Psoas muscle (tissue), 8 donors: Measurements from ENCODE around the gene ATXN10. TPM values are rescaled to one million over a fixed set of nuclear protein-coding genes. Genes with fewer than 3 reads are reported as not detected.
"Not testable (repeated sequence)": the region's sequence is repeated elsewhere in the genome, so short reads cannot be mapped to it uniquely, and the experiment has no call there.

Experiments
- ATAC-seq, 4 donors: fragments of 200-7000 bp; cut with Tn5 transposase; one replicate each; pipeline ENCODE4 v1.9.1; 2020; ENCODE audit warnings: moderate library complexity in 3 of 4, mild to moderate bottlenecking in 2 of 4
- DNase-seq, 2 donors: peaks; one replicate each; pipeline ENCODE4 v3.0.0-alpha.2; 2020
- H3K27ac ChIP-seq: fragments of 200-600 bp; one replicate; pipeline ENCODE4 v1.8.0; 2022
- H3K27me3 ChIP-seq, 3 donors: fragments of 200-600 bp in 1 of 3; one replicate each; pipeline versions ENCODE4 v1.6.1 to v1.8.0; 2013 to 2022; ENCODE audit warnings: low read length in 2 of 3, mild to moderate bottlenecking in 2 of 3, moderate library complexity in 1 of 3; ENCODE audit not compliant: insufficient read depth in 3 of 3
- H3K36me3 ChIP-seq, 2 donors: fragments of 200-600 bp in 1 of 2; one replicate each; pipeline versions ENCODE4 v1.6.1 to v1.8.0; 2013 to 2022; ENCODE audit warnings: low read depth in 1 of 2, mild to moderate bottlenecking in 1 of 2, moderate library complexity in 1 of 2; ENCODE audit not compliant: insufficient read depth in 1 of 2
- H3K4me1 ChIP-seq: fragments of 200-600 bp; one replicate; pipeline ENCODE4 v1.8.0; 2022
- H3K4me3 ChIP-seq: fragments of 200-600 bp; one replicate; pipeline ENCODE4 v1.8.0; 2022; ENCODE audit warnings: mild to moderate bottlenecking
- H3K9me3 ChIP-seq: fragments of 200-600 bp; one replicate; pipeline ENCODE4 v1.8.0; 2022
- CTCF ChIP-seq: fragments of 200-600 bp; IDR thresholded peaks from one replicate; pipeline ENCODE4 v1.8.0; 2022; ENCODE audit warnings: antibody characterized with exemption
- WGBS, 3 donors: extraction: QIAGEN DNeasy Blood & Tissue Kit; methylation state at CpG; one replicate each; pipeline versions ENCODE4 v1.1.6 to v1.1.7; 2013; 5-methylcytosine and 5-hydroxymethylcytosine counted together
- intact Hi-C, 2 donors: fragments of 100-400 bp; cut with DNase I; formaldehyde crosslinking; loops; one replicate each; pipeline versions ENCODE4 v1.11.0 to v1.14.2; 2022
- long read RNA-seq, 2 donors: library from polyadenylated mRNA; unstranded; transcript quantifications; one replicate each; pipeline ENCODE4 v2.0.0, GENCODE V29; 2021
- polyA plus RNA-seq, 3 donors: library from polyadenylated mRNA; stranded (reverse); fragments of 200-250 nt; gene quantifications; one replicate each; pipeline ENCODE4 v1.2.3, GENCODE V29; 2013
- total RNA-seq, 4 donors: library from RNA; stranded (reverse); fragmentation: NEBNext Ultra II Directional in 2 of 4; extraction: Animal tissue kit (Norgen Biotek cat#: 25700) in 2 of 4; gene quantifications; one replicate each; pipeline versions ENCODE4 v1.2.1 to v1.2.4, GENCODE V29; 2021 to 2023
- donor health status: healthy with polysubstance abuse.
- donor health status: DM: no; HTN: no; CAD: no; lungs with moderate emphysema.
- donor health status: Bipolar disorder and iron deficiency.
- donor health status: healthy.
- donor health status: DM: yes; HTN: yes; CAD: no.
- donor health status: DM: no; HTN: no; CAD: no.
- donor health status: DM: no; HTN: no; CAD: no.
- donor health status: DM: yes; HTN: yes; CAD: no.

Gene ATXN10
- 100 to 1,000 TPM in 3 of 4 donors, 10 to 100 TPM in 1; 79.9 to 173 (median 137) TPM for total RNA-seq
- polyA plus RNA-seq: 100 to 1,000 TPM in 1 of 3 donors, 10 to 100 TPM in 2; 57.7 to 115 (median 59.4) TPM
- long read RNA-seq, donor 1, transcript ATXN10-201 (12 exons, 3,329 nt): major isoform, 93 of 105 reads
- long read RNA-seq, donor 1, partial matches to known transcripts: 4 of 105 reads
- long read RNA-seq, donor 1, other reads (novel, unspliced or antisense): 7 of 105 reads
- long read RNA-seq, donor 2, transcript ATXN10-201 (12 exons, 3,329 nt): major isoform, 135 of 158 reads
- long read RNA-seq, donor 2, transcript ATXN10-202 (11 exons, 3,135 nt): minor isoform, 5 of 158 reads
- long read RNA-seq, donor 2, partial matches to known transcripts: 2 of 158 reads
- long read RNA-seq, donor 2, other reads (novel, unspliced or antisense): 16 of 158 reads

GRCh38 chr22:45671783-45672563 lies at the start of gene ATXN10:
Gene ATXN10, plus strand, starts transcription at chr22:45671834. Its CDS starts 230 bp downstream, at chr22:45672064.
- Histone ChIP-seq H3K36me3 (no peaks in the 10 kb centered on the region), H3K4me3 (peak within 1 kb of the TSS; percentile 89), H3K9me3 (no peaks in the 10 kb centered on the region), H3K27ac (peak within 1 kb of the TSS; percentile 82), H3K4me1 (peaks cover 28% of the 10 kb centered on the region), H3K27me3 (no peaks in the 10 kb centered on the region)
- peak; percentile 63 to 80 for DNase-seq
- no peak for TF ChIP-seq CTCF
- ATAC-seq: peak; percentile 78 to 87 (median 82)
- WGBS, 3 donors: 0 to 1% (median 1%) methylated on average over 63 to 89 of the region's 89 CpGs
- intact Hi-C loops: no loop called here

DNA sequence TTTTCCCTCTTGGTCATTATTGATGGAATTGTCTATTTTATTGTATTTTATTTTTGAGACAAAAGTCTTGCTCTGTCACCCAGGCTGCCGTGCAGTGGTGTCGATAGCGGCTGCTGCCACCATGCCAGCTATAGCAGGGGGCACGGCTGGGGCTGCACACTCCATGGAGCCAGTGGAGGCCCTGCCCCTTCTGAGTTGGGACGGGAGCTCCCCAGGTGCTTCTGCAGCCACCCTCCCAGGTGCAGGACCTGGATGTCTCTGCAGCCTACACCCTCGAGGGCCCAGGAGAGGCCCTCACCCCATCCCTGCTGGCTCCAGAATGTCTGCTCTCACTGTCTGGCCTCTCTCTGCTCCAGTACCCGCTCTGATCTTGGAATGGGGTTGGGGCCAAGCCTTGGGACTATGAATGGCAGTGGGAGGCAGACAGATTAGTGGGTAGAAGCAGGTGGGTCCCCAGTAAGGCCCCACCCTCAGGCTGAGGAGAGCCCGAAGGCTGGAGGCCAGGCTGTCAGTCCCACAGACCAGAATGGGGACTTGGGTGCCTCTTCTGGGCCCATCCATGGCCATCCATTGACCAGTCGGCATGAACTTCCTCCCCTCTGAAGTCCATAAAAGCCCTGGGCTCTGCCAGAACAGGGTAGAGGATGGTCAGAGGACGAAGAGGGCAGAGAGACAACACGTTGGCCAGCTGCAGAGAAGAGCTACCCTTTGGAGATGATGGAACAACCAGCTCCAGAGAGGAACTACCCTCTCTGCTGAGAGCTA lies 49.6 kb upstream of the ATXN10 start:
- no peak overlapping the region for H3K27ac ChIP-seq
- intact Hi-C loops: no loop called here
- no peak overlapping the region for H3K4me3 ChIP-seq
- no peaks in the 10 kb centered on the region for H3K4me1 ChIP-seq
- H3K9me3 ChIP-seq: no peaks in the 10 kb centered on the region
- no peak for TF ChIP-seq CTCF
- DNase-seq (no peak), ATAC-seq (no peak)
- H3K27me3 ChIP-seq: no peaks in the 10 kb centered on the region
- H3K36me3 ChIP-seq: no peaks in the 10 kb centered on the region
- WGBS, 3 donors: 71 to 84% (median 81%) methylated on average over 11 of the region's 11 CpGs

GRCh38 chr22:45623464-45624145 lies 48.0 kb upstream of the ATXN10 start:
- DNase-seq, ATAC-seq, H3K4me1 ChIP-seq, H3K27me3 ChIP-seq, H3K27ac ChIP-seq, H3K9me3 ChIP-seq, H3K36me3 ChIP-seq, H3K4me3 ChIP-seq, intact Hi-C loops: not testable (repeated sequence)
- WGBS, 3 donors: 73 to 90% (median 85%) methylated on average over 3 of the region's 3 CpGs

- ATAC-seq: no peak
- peaks cover 0 to 19% (median 1%) of the 10 kb centered on the region in 3 donors for H3K27me3 ChIP-seq
- WGBS, 3 donors: 71 to 77% (median 72%) methylated on average over 22 of the region's 22 CpGs
Measured at GRCh38 chr22:45626198-45626651, 45.4 kb upstream of the ATXN10 start.

More at GRCh38 chr22:45626198-45626651, 45.4 kb upstream of the ATXN10 start:
- DNase-seq: no peak
- Histone ChIP-seq H3K9me3 (no peaks in the 10 kb centered on the region), H3K4me3 (no peak overlapping the region), H3K4me1 (no peaks in the 10 kb centered on the region), H3K27ac (no peak overlapping the region), H3K36me3 (no peaks in the 10 kb centered on the region)
- intact Hi-C loops: no loop called here
- no peak for TF ChIP-seq CTCF
